ENCODE results near the gene GAS2L1. TPM values are rescaled to one million over a fixed set of nuclear protein-coding genes. Genes with fewer than 3 reads are reported as not detected.

Gene GAS2L1
- total RNA-seq, 1 experiment from 2014 or later = 8.0 TPM

- DNase-seq = no peak
- Histone ChIP-seq H3K4ac (ENCODE audit: low read depth, low read length) (no peak overlapping the region), H2BK5ac (ENCODE audit: insufficient read length, low read length) (no peak overlapping the region), H3K27ac (ENCODE audit: insufficient read length, low read depth, low read length) (no peak overlapping the region), H2BK120ac (ENCODE audit: low read depth, low read length, poor library complexity, severe bottlenecking) (no peak overlapping the region), H2AFZ (ENCODE audit: low read length) (no peak overlapping the region), H3K4me1 (ENCODE audit: insufficient read depth, low read length) (peaks cover 8% of the 10 kb centered on the region), H2BK12ac (ENCODE audit: insufficient read length, low read depth, low read length) (no peak overlapping the region), H4K5ac (ENCODE audit: insufficient read length, low read depth, low read length) (no peak overlapping the region), H3K9ac (ENCODE audit: extremely low read depth, insufficient read length, low read length) (no peak overlapping the region), H3K14ac (ENCODE audit: insufficient read depth, low read length) (no peak overlapping the region), H3K23me2 (ENCODE audit: insufficient read length, low read depth, low read length, poor library complexity, severe bottlenecking) (peaks cover 14% of the 10 kb centered on the region), H4K91ac (ENCODE audit: insufficient read length, low read depth, low read length) (no peak overlapping the region), H2AK5ac (ENCODE audit: insufficient read length, low read length) (no peak overlapping the region), H4K20me1 (ENCODE audit: control insufficient read depth, insufficient read depth, insufficient read length) (no peaks in the 10 kb centered on the region), H3K56ac (ENCODE audit: insufficient read length, low read depth, low read length) (no peak overlapping the region), H3K18ac (ENCODE audit: insufficient read length, low read depth, low read length) (no peak overlapping the region), H3K23ac (ENCODE audit: insufficient read length, low read depth, low read length) (no peak overlapping the region), H3T11ph (ENCODE audit: low read length) (no peak overlapping the region), H2BK15ac (ENCODE audit: low read depth, low read length) (no peak overlapping the region), H4K8ac (replicated peaks; ENCODE audit: insufficient read length, low read depth, low read length) (no peak overlapping the region), H2BK20ac (ENCODE audit: low read depth, low read length, poor library complexity, severe bottlenecking) (no peak overlapping the region), H3K4me2 (ENCODE audit: insufficient read depth, insufficient read length, low read length) (no peak overlapping the region), H3K79me2 (ENCODE audit: insufficient read depth, low read length) (peaks cover 58% of the 10 kb centered on the region), H3K79me1 (ENCODE audit: insufficient read depth, low read depth, low read length, poor library complexity, severe bottlenecking) (peaks cover 3% of the 10 kb centered on the region), H3K9me3 (ENCODE audit: control insufficient read depth, low read depth, low read length) (no peaks in the 10 kb centered on the region), H3K27me3 (ENCODE audit: insufficient read depth, low read length) (no peaks in the 10 kb centered on the region)
- Mint-ChIP-seq H3K27ac (no peak overlapping the region), H3K4me1 (peaks cover 33 to 37% of the 10 kb centered on the region in 2 experiments), H3K4me3 (no peak overlapping the region), H3K36me3 (ENCODE audit: insufficient read depth in 1 of 3, low read depth in 3 of 3) (peaks cover 71 to 89% (median 88%) of the 10 kb centered on the region in 3 experiments), H3K27me3 (ENCODE audit: low read depth) (no peaks in the 10 kb centered on the region), H3K9me3 (peaks cover 0 to 4% of the 10 kb centered on the region in 2 experiments; a peak in 2 of 5 replicates)
- TF ChIP-seq CTCF (conservative IDR thresholded peaks at IDR 0.05) = no peak
- no CpG with 5 or more reads among the region's 2 CpGs for WGBS (ENCODE audit: extremely low coverage, insufficient read length, low lambda C conversion rate)
These were observed 33.8 kb upstream of the GAS2L1 start for GRCh38 chr22:29272624-29273023.
